ENCODE measurements around the gene RPL18A.

The RPL18A gene

GRCh38 chr19:17841810-17842662 is 17.7 kb upstream of the RPL18A start:
- peak; percentile 66 for ATAC-seq
- peak; percentile 82 for DNase-seq

- ATAC-seq (no peak), DNase-seq (no peak)
Measured at GRCh38 chr19:17842663-17843291, 16.9 kb upstream of the RPL18A start.

GRCh38 chr19:17843292-17843827 is 16.4 kb upstream of the RPL18A start:
- ATAC-seq (no peak), DNase-seq (no peak)

- ATAC-seq (no peak), DNase-seq (no peak)
Measured at GRCh38 chr19:17843908-17844490, 15.7 kb upstream of the RPL18A start.

GRCh38 chr19:17846146-17846545 is 13.6 kb upstream of the RPL18A start:
- DNase-seq (no peak), ATAC-seq (no peak)

- DNase-seq (peak; percentile 92), ATAC-seq (peak; percentile 91)
Measured at GRCh38 chr19:17847538-17848366, 12.0 kb upstream of the RPL18A start, which contains the start of gene JAK3. TSS of gene JAK3 (minus strand) at chr19:17847982. CDS start at chr19:17844417, 3,565 bp downstream.

GRCh38 chr19:17848595-17849292 is 11.0 kb upstream of the RPL18A start:
- ATAC-seq (no peak), DNase-seq (no peak)

- ATAC-seq = no peak
- DNase-seq = no peak
Measured at GRCh38 chr19:17854061-17854460, 5.6 kb upstream of the RPL18A start.

- DNase-seq = peak; percentile 96
- peak; percentile 28 for ATAC-seq
Measured at GRCh38 chr19:17855280-17856152, 4.2 kb upstream of the RPL18A start.

GRCh38 chr19:17860331-17860992 is 752 bp downstream of the RPL18A start:
- DNase-seq (no peak), ATAC-seq (no peak)

GRCh38 chr19:17860993-17861360 is 1.3 kb downstream of the RPL18A start:
- DNase-seq (no peak), ATAC-seq (no peak)

GRCh38 chr19:17861542-17862402 is 2.1 kb downstream of the RPL18A start:
- no peak for ATAC-seq
- no peak for DNase-seq

- DNase-seq (no peak), ATAC-seq (no peak)
Measured at GRCh38 chr19:17862711-17863519, 3.2 kb downstream of the RPL18A start.

- DNase-seq = no peak
- ATAC-seq = no peak
Measured at GRCh38 chr19:17863520-17864182, 3.9 kb downstream of the RPL18A start.

- no peak for DNase-seq
- ATAC-seq = peak; percentile 24
Measured at GRCh38 chr19:17865364-17866311, 5.9 kb downstream of the RPL18A start.

GRCh38 chr19:17866312-17866963 is 6.7 kb downstream of the RPL18A start:
- ATAC-seq = no peak

More at GRCh38 chr19:17866312-17866963, 6.7 kb downstream of the RPL18A start:
- DNase-seq = no peak
